HG02970 (cell line): ENCODE results near the gene HMGCR.

Experiments
- ATAC-seq: cut with Tn5 transposase; IDR thresholded peaks from one replicate; pipeline ENCODE4 v1.9.1; 2021; ENCODE audit warnings: mild to moderate bottlenecking, moderate library complexity, moderate number of reproducible peaks; ENCODE audit not compliant: unreplicated experiment, low FRiP score

Gene HMGCR

GRCh38 chr5:75338408-75338807, 1.4 kb downstream of the HMGCR start:
- ATAC-seq: no peak

GRCh38 chr5:75340714-75341478, 3.9 kb downstream of the HMGCR start:
- no peak for ATAC-seq

GRCh38 chr5:75341934-75342333, 4.9 kb downstream of the HMGCR start:
- ATAC-seq: no peak

- ATAC-seq: no peak
Measured at GRCh38 chr5:75342836-75343235, 5.8 kb downstream of the HMGCR start.

GRCh38 chr5:75348241-75348640, 11.2 kb downstream of the HMGCR start:
- no peak for ATAC-seq

- no peak for ATAC-seq
Measured at GRCh38 chr5:75349663-75350062, 12.6 kb downstream of the HMGCR start.

- no peak for ATAC-seq
Measured at GRCh38 chr5:75351139-75351926, 14.3 kb downstream of the HMGCR start.

GRCh38 chr5:75355236-75355635, 18.2 kb downstream of the HMGCR start:
- no peak for ATAC-seq

GRCh38 chr5:75356719-75357118, 19.7 kb downstream of the HMGCR start:
- ATAC-seq: no peak

- ATAC-seq: no peak
Measured at GRCh38 chr5:75358117-75358516, 21.1 kb downstream of the HMGCR start.

- no peak for ATAC-seq
Measured at GRCh38 chr5:75361310-75361709, 24.3 kb downstream of the HMGCR start.

GRCh38 chr5:75362474-75362975, 25.5 kb downstream of the HMGCR start:
- no peak for ATAC-seq

- no peak for ATAC-seq
Measured at GRCh38 chr5:75363111-75363510, 26.1 kb downstream of the HMGCR start.

- ATAC-seq: no peak
Measured at GRCh38 chr5:75363726-75364495, 26.9 kb downstream of the HMGCR start.

GRCh38 chr5:75364571-75365280, 27.7 kb downstream of the HMGCR start:
- ATAC-seq: no peak

GRCh38 chr5:75365740-75366139, 28.7 kb downstream of the HMGCR start:
- no peak for ATAC-seq

- ATAC-seq: peak; percentile 56
Measured at GRCh38 chr5:75366787-75367186, 29.8 kb downstream of the HMGCR start.

- ATAC-seq: no peak
Measured at GRCh38 chr5:75367401-75367800, 30.4 kb downstream of the HMGCR start.

GRCh38 chr5:75368391-75368790, 31.4 kb downstream of the HMGCR start:
- no peak for ATAC-seq

GRCh38 chr5:75373862-75374261, 36.8 kb downstream of the HMGCR start:
- ATAC-seq: no peak
